ENCODE data around the gene CABP1.
"Not testable (repeated sequence)": the region's sequence is repeated elsewhere in the genome, so short reads cannot be mapped to it uniquely, and the experiment has no call there.

Gene CABP1

GRCh38 chr12:120666571-120667390 lies 26.4 kb downstream of the CABP1 start:
- no peak for DNase-seq (ENCODE audit: extremely low read depth in 1 of 2, low read depth in 1 of 2)

- DNase-seq (ENCODE audit: extremely low read depth in 1 of 2, low read depth in 1 of 2), result no peak
Observed at GRCh38 chr12:120668091-120668867, 27.9 kb downstream of the CABP1 start.

- DNase-seq (ENCODE audit: extremely low read depth in 1 of 2, low read depth in 1 of 2), result no peak
Observed at GRCh38 chr12:120668868-120669840, 28.7 kb downstream of the CABP1 start.

GRCh38 chr12:120670237-120670636 lies 29.8 kb downstream of the CABP1 start:
- not testable (repeated sequence) for DNase-seq (ENCODE audit: extremely low read depth in 1 of 2, low read depth in 1 of 2)

GRCh38 chr12:120670667-120671066 lies 30.2 kb downstream of the CABP1 start:
- no peak for DNase-seq (ENCODE audit: extremely low read depth in 1 of 2, low read depth in 1 of 2)

- no peak for DNase-seq (ENCODE audit: extremely low read depth in 1 of 2, low read depth in 1 of 2)
Observed at GRCh38 chr12:120674097-120674636, 33.7 kb downstream of the CABP1 start.

GRCh38 chr12:120677765-120678473 lies 37.5 kb downstream of the CABP1 start:
- DNase-seq (ENCODE audit: extremely low read depth in 1 of 2, low read depth in 1 of 2), result no peak

GRCh38 chr12:120678572-120678971 lies 38.1 kb downstream of the CABP1 start:
- DNase-seq (ENCODE audit: extremely low read depth in 1 of 2, low read depth in 1 of 2), result no peak

GRCh38 chr12:120680165-120680738 lies 39.8 kb downstream of the CABP1 start:
- no peak for DNase-seq (ENCODE audit: extremely low read depth in 1 of 2, low read depth in 1 of 2)

- no peak for DNase-seq (ENCODE audit: extremely low read depth in 1 of 2, low read depth in 1 of 2)
Observed at GRCh38 chr12:120684523-120684932, 44.1 kb downstream of the CABP1 start.

GRCh38 chr12:120685522-120685921 lies 45.1 kb downstream of the CABP1 start:
- DNase-seq (ENCODE audit: extremely low read depth in 1 of 2, low read depth in 1 of 2), result no peak

GRCh38 chr12:120686151-120686689 lies 45.8 kb downstream of the CABP1 start:
- DNase-seq (ENCODE audit: extremely low read depth in 1 of 2, low read depth in 1 of 2), result peak; percentile 92 to 93

- DNase-seq (ENCODE audit: extremely low read depth in 1 of 2, low read depth in 1 of 2), result peak; percentile 98
Observed at GRCh38 chr12:120686690-120687577, 46.5 kb downstream of the CABP1 start, which contains the start of gene MLEC. Gene MLEC, plus strand, starts transcription at chr12:120687149. Its CDS starts 148 bp downstream, at chr12:120687297.

GRCh38 chr12:120687578-120688289 lies 47.3 kb downstream of the CABP1 start:
- no peak for DNase-seq (ENCODE audit: extremely low read depth in 1 of 2, low read depth in 1 of 2)

- DNase-seq (ENCODE audit: extremely low read depth in 1 of 2, low read depth in 1 of 2), result no peak
Observed at GRCh38 chr12:120688527-120689071, 48.2 kb downstream of the CABP1 start.

- no peak for DNase-seq (ENCODE audit: extremely low read depth in 1 of 2, low read depth in 1 of 2)
Observed at GRCh38 chr12:120689397-120690082, 49.1 kb downstream of the CABP1 start.

- DNase-seq (ENCODE audit: extremely low read depth in 1 of 2, low read depth in 1 of 2), result no peak
Observed at GRCh38 chr12:120690083-120690450, 49.6 kb downstream of the CABP1 start.
